Measurements from ENCODE around the gene MTHFD2L. TPM values are rescaled to one million over a fixed set of nuclear protein-coding genes. Genes with fewer than 3 reads are reported as not detected.

MTHFD2L gene
- total and polyA plus RNA-seq, 2 of the 8 experiments (the other 6 are each of a cell fraction or from before 2014, with no cell fraction given): 5.4 to 15.0 TPM

DNA sequence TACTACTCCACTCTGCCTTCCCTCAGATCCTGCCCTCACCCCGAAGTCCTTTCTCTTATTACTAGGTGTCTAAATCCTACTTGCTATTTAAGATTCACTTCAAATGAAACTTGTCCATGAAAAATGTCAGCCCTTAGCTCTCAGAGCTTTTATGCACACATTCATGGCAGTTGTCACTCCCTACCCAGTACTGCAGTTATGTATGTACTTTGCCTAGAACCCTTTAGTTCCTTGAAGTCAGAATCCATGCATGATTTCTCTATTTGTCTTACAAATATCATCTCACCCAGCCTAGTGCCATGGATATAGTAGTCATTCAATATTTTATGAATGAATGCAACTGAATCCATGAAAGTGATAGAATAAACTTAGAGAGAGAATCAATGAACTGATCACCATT lies 147.1 kb downstream of the MTHFD2L start:
- Histone ChIP-seq H3K9me3 (ENCODE audit: insufficient read depth in 2 of 2, low read depth in 1 of 2, low read length in 1 of 2) (no peaks in the 10 kb centered on the region), H2BK20ac (ENCODE audit: low read length) (no peak overlapping the region), H2BK120ac (replicated peaks; ENCODE audit: low read depth, low read length) (no peak overlapping the region), H3K23me2 (ENCODE audit: low read depth, low read length) (no peaks in the 10 kb centered on the region), H3K56ac (replicated peaks; ENCODE audit: insufficient read length, low read depth, low read length) (no peak overlapping the region), H3K4me3 (ENCODE audit: extremely low read depth in 1 of 4, insufficient read depth in 2 of 4, low read depth in 3 of 4, low read length in 4 of 4) (no peak overlapping the region), H2BK12ac (ENCODE audit: low read depth, low read length) (no peak overlapping the region), H3K18ac (ENCODE audit: extremely low read depth, low read length) (no peak overlapping the region), H3K14ac (ENCODE audit: insufficient read length) (no peak overlapping the region), H4K91ac (replicated peaks; ENCODE audit: insufficient read length, low read length) (no peak overlapping the region), H3K27me3 (replicated peaks in 1 of 4; ENCODE audit: control insufficient read depth in 3 of 4, extremely low read depth in 1 of 4, insufficient read depth in 3 of 4, low read length in 3 of 4) (no peaks in the 10 kb centered on the region), H2BK5ac (ENCODE audit: low read depth, low read length) (no peak overlapping the region), H2AFZ (ENCODE audit: low read length) (no peak overlapping the region), H2AK5ac (ENCODE audit: low read depth, low read length) (no peak overlapping the region), H4K20me1 (replicated peaks in 1 of 2; ENCODE audit: control insufficient read depth in 1 of 2, insufficient read depth in 2 of 2, low read length in 2 of 2) (no peaks in the 10 kb centered on the region), H3K4me1 (replicated peaks in 1 of 4; ENCODE audit: control insufficient read depth in 3 of 4, insufficient read depth in 4 of 4, low read length in 3 of 4) (no peaks in the 10 kb centered on the region), H3K79me1 (ENCODE audit: low read depth, low read length) (no peaks in the 10 kb centered on the region), H2BK15ac (ENCODE audit: low read length) (no peak overlapping the region), H3K4me2 (ENCODE audit: insufficient read depth in 1 of 2, low read depth in 2 of 2, low read length in 2 of 2) (no peak overlapping the region), H3K79me2 (ENCODE audit: control insufficient read depth in 1 of 2, insufficient read depth in 2 of 2, low read length in 2 of 2) (no peaks in the 10 kb centered on the region), H3K4ac (replicated peaks; ENCODE audit: insufficient read length, low read depth, low read length) (no peak overlapping the region), H4K8ac (ENCODE audit: extremely low read depth, insufficient read depth, low read length) (no peak overlapping the region), H4K5ac (ENCODE audit: insufficient read length, low read depth, low read length) (no peak overlapping the region), H3K23ac (ENCODE audit: insufficient read length) (no peak overlapping the region), H3K9ac (replicated peaks in 1 of 4; ENCODE audit: extremely low read depth in 1 of 4, low read depth in 3 of 4, low read length in 3 of 4) (no peak overlapping the region), H3K36me3 (ENCODE audit: control insufficient read depth in 2 of 4, insufficient read depth in 4 of 4, low read length in 3 of 4) (no peaks in the 10 kb centered on the region), H3K27ac (ENCODE audit: low read depth, low read length) (no peak overlapping the region)
- FAIRE-seq (no peak), DNase-seq (ENCODE audit: low read depth in 1 of 2, low spot score in 2 of 2) (no peak)
- WGBS, 2 experiments (ENCODE audit: extremely low coverage in 1 of 2, insufficient coverage in 1 of 2, insufficient read length in 1 of 2, insufficient replicate concordance in 2 of 2, low coverage in 1 of 2, low lambda C conversion rate in 2 of 2, missing lambda C conversion rate in 1 of 2): 82% methylated on average over 1 of the region's 1 CpG; no CpG with 5 or more reads in 1 of the 2 experiments
- CTCF ChIA-PET (ENCODE audit: partially characterized antibody): interaction anchor here (1.2 to 4.2 kb wide), 3 partner anchors 15 to 116 kb away, joined by 3 to 18 read pairs (median 18); no protein-coding TSS in a partner anchor
- POLR2A ChIA-PET (ENCODE audit: partially characterized antibody): no interaction called here
- no peak for TF ChIP-seq JUND (IDR thresholded peaks at IDR 0.05; ENCODE audit: low read length)
- no peak for TF ChIP-seq PHF8 (conservative IDR thresholded peaks at IDR 0.05; ENCODE audit: low read depth, low read length)
- TF ChIP-seq JUN (IDR thresholded peaks at IDR 0.05; ENCODE audit: low read depth, low read length): no peak
- TF ChIP-seq TBP (IDR thresholded peaks at IDR 0.05; ENCODE audit: low read depth, low read length): no peak
- no peak for TF ChIP-seq CBX5 (IDR thresholded peaks at IDR 0.05; ENCODE audit: low read depth, low read length)
- TF ChIP-seq YY1 (IDR thresholded peaks at IDR 0.05; ENCODE audit: low read depth, low read length): no peak
- TF ChIP-seq POU5F1 (IDR thresholded peaks at IDR 0.05; ENCODE audit: low read depth, low read length): no peak
- no peak for TF ChIP-seq CHD2 (IDR thresholded peaks at IDR 0.05; ENCODE audit: low read length)
- TF ChIP-seq KDM1A (IDR thresholded peaks at IDR 0.05; ENCODE audit: borderline replicate concordance, low read length): no peak
- TF ChIP-seq, protein P1, sequence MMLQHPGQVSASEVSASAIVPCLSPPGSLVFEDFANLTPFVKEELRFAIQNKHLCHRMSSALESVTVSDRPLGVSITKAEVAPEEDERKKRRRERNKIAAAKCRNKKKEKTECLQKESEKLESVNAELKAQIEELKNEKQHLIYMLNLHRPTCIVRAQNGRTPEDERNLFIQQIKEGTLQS (IDR thresholded peaks at IDR 0.05; ENCODE audit: insufficient read depth, low read depth, low read length): no peak
- no peak for TF ChIP-seq BCL11A (IDR thresholded peaks at IDR 0.05; ENCODE audit: low read depth in 2 of 2, low read length in 2 of 2)
- no peak for TF ChIP-seq KDM4A (IDR thresholded peaks at IDR 0.05; ENCODE audit: low read depth, low read length, severe bottlenecking)

All from H1 (cell line).